ENCODE measurements around the gene TUSC2.

Gene TUSC2

GRCh38 chr3:50319181-50319893, 8.7 kb downstream of the TUSC2 start:
- H3K4me3 ChIP-seq (ENCODE audit: low read depth, low read length), result no peak overlapping the region
- no peak for DNase-seq (ENCODE audit: low read depth)
- TF ChIP-seq MAX (IDR thresholded peaks at IDR 0.05; ENCODE audit: low read depth, low read length) (no peak), CTCF (IDR thresholded peaks at IDR 0.05; ENCODE audit: low read depth, low read length) (no peak), MYC (IDR thresholded peaks at IDR 0.05; ENCODE audit: low read depth, low read length) (no peak), POLR2A (IDR thresholded peaks at IDR 0.05; ENCODE audit: extremely low read depth, insufficient read length) (no peak)

GRCh38 chr3:50318615-50319014, 9.4 kb downstream of the TUSC2 start:
- no peak for DNase-seq (ENCODE audit: low read depth)
- H3K4me3 ChIP-seq (ENCODE audit: low read depth, low read length), result no peak overlapping the region
- no peak for TF ChIP-seq POLR2A (IDR thresholded peaks at IDR 0.05; ENCODE audit: extremely low read depth, insufficient read length)
- no peak for TF ChIP-seq CTCF (IDR thresholded peaks at IDR 0.05; ENCODE audit: low read depth, low read length)
- no peak for TF ChIP-seq MAX (IDR thresholded peaks at IDR 0.05; ENCODE audit: low read depth, low read length)
- no peak for TF ChIP-seq MYC (IDR thresholded peaks at IDR 0.05; ENCODE audit: low read depth, low read length)

GRCh38 chr3:50318163-50318562, 9.9 kb downstream of the TUSC2 start:
- no peak overlapping the region for H3K4me3 ChIP-seq (ENCODE audit: low read depth, low read length)
- no peak for DNase-seq (ENCODE audit: low read depth)
- no peak for TF ChIP-seq MYC (IDR thresholded peaks at IDR 0.05; ENCODE audit: low read depth, low read length)
- no peak for TF ChIP-seq MAX (IDR thresholded peaks at IDR 0.05; ENCODE audit: low read depth, low read length)
- no peak for TF ChIP-seq POLR2A (IDR thresholded peaks at IDR 0.05; ENCODE audit: extremely low read depth, insufficient read length)
- no peak for TF ChIP-seq CTCF (IDR thresholded peaks at IDR 0.05; ENCODE audit: low read depth, low read length)

- no peak overlapping the region for H3K4me3 ChIP-seq (ENCODE audit: low read depth, low read length)
- TF ChIP-seq CTCF (IDR thresholded peaks at IDR 0.05; ENCODE audit: low read depth, low read length) (no peak), MYC (IDR thresholded peaks at IDR 0.05; ENCODE audit: low read depth, low read length) (no peak)
- no peak for DNase-seq (ENCODE audit: low read depth)
These were observed 10.7 kb downstream of the TUSC2 start for GRCh38 chr3:50317300-50317699.

- no peak for TF ChIP-seq CTCF (IDR thresholded peaks at IDR 0.05; ENCODE audit: low read depth, low read length)
- no peak for TF ChIP-seq MYC (IDR thresholded peaks at IDR 0.05; ENCODE audit: low read depth, low read length)
- TF ChIP-seq POLR2A (IDR thresholded peaks at IDR 0.05; ENCODE audit: extremely low read depth, insufficient read length), result no peak
- no peak for TF ChIP-seq MAX (IDR thresholded peaks at IDR 0.05; ENCODE audit: low read depth, low read length)
- H3K4me3 ChIP-seq (ENCODE audit: low read depth, low read length), result no peak overlapping the region
- peak; percentile 46 for DNase-seq (ENCODE audit: low read depth)
These were observed 11.3 kb downstream of the TUSC2 start for GRCh38 chr3:50316657-50317242.

Measured in NB4 (cell line).